Stimulated activated naive B cell treated with anti-CD40 and anti-IgM and Interleukin-4, amounts not matched to agents 10 μg/mL and 1 μg/mL and 100 μg/mL, for 72 hours (primary cell): ENCODE results near the gene GCN1.

ENCODE experiments used
- ATAC-seq, 2 donors: fragments of 150-1000 bp; cut with Tn5 transposase; replicated peaks; 2 replicates each; pipeline ENCODE4 v1.10.0; 2021; ENCODE audit warnings: moderate library complexity in 1 of 2
- DNase-seq: peaks from one replicate; pipeline ENCODE4 v3.0.0; 2021
- H3K27ac Mint-ChIP-seq: one replicate; pipeline ENCODE4 v1.8.0; 2022; ENCODE audit warnings: mild to moderate bottlenecking, mixed read lengths
- H3K27me3 Mint-ChIP-seq, 2 donors: one replicate each; pipeline ENCODE4 v1.8.0; 2022; ENCODE audit warnings: mixed read lengths in 2 of 2
- H3K36me3 Mint-ChIP-seq, 2 donors: one replicate each; pipeline ENCODE4 v1.8.0; 2022; ENCODE audit warnings: mixed read lengths in 2 of 2, mild to moderate bottlenecking in 1 of 2
- H3K4me1 Mint-ChIP-seq, 2 donors: one replicate each; pipeline ENCODE4 v1.8.0; 2022; ENCODE audit warnings: mixed read lengths in 2 of 2, mild to moderate bottlenecking in 1 of 2
- H3K4me3 Mint-ChIP-seq, 2 donors: one replicate each; pipeline ENCODE4 v1.8.0; 2022; ENCODE audit warnings: mild to moderate bottlenecking in 2 of 2, mixed read lengths in 2 of 2, moderate library complexity in 1 of 2
- H3K9me3 Mint-ChIP-seq, 2 donors: one replicate each; pipeline ENCODE4 v1.8.0; 2022; ENCODE audit warnings: mixed read lengths in 2 of 2, mild to moderate bottlenecking in 1 of 2

Gene GCN1

DNA sequence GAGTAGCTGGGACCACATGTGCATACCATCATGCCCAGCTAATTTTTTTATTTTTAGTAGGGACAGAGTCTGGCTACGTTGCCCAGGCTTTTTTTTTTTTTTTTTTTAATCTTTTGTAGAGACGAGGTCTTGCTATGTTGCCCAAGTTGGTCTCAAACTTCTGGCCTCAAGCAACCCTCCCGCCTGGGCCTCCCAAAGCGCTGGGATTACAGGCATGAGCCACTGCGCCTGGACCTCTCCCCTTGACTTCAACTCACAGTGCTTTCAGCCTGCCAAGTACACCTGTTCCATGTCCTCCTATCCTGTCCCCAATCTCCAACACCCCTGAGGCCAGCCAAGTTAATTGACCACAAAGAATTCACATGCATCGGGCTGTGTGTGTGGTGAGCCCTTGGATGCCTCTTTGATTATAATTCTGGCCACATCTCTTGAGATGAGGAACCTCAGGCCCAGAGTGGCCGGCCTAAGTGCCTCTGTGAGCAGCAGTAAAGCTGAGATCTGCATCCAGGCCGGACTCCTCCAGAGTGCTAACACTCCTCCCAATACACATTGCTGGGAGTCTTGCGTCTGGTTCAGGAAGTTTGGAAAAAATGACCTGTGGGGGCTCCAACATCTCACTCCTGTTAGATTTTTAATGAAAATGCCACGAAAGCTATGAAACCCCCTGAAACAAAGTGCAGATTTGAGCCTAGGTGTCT is 84.8 kb downstream of the GCN1 start:
- ATAC-seq (no peak), DNase-seq (no peak)
- Mint-ChIP-seq H3K4me1 (peaks cover 48 to 80% of the 10 kb centered on the region in 2 donors), H3K27ac (peak overlapping the region; percentile 92), H3K27me3 (no peaks in the 10 kb centered on the region), H3K9me3 (no peaks in the 10 kb centered on the region), H3K4me3 (peak overlapping the region in 1 of 2 donors; percentile 41), H3K36me3 (peaks cover 38 to 54% of the 10 kb centered on the region in 2 donors)

GRCh38 chr12:120106151-120106550 is 88.4 kb downstream of the GCN1 start:
- no peak overlapping the region for H3K27ac Mint-ChIP-seq
- no peak overlapping the region for H3K4me3 Mint-ChIP-seq
- H3K36me3 Mint-ChIP-seq: peaks cover 41 to 44% of the 10 kb centered on the region in 2 donors
- H3K27me3 Mint-ChIP-seq: no peaks in the 10 kb centered on the region
- ATAC-seq (no peak), DNase-seq (no peak)
- H3K9me3 Mint-ChIP-seq: no peaks in the 10 kb centered on the region
- peaks cover 34 to 65% of the 10 kb centered on the region in 2 donors for H3K4me1 Mint-ChIP-seq

DNA sequence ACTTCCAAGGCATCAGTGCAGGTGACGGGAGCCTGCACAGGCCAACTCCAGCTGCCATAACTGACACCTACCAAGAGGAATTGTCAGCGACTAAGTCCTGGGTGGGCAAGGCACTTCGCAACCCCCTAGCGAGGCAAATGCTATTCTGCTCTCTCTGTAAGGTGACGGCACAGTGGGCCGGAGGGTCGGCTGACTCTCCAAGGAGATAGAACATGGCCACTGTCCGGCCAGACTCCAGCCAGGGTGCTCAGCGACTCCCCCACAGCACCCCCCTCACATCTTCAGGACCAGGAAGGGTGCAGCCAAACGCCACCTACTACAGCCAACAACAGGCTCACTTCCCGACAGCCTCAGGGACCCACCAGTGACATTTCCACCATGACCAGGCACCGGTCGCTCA is 91.1 kb downstream of the GCN1 start:
- ATAC-seq (no peak), DNase-seq (no peak)
- no peaks in the 10 kb centered on the region for H3K9me3 Mint-ChIP-seq
- H3K27ac Mint-ChIP-seq: no peak overlapping the region
- H3K4me1 Mint-ChIP-seq: peaks cover 17 to 53% of the 10 kb centered on the region in 2 donors
- H3K27me3 Mint-ChIP-seq: no peaks in the 10 kb centered on the region
- H3K4me3 Mint-ChIP-seq: no peak overlapping the region
- H3K36me3 Mint-ChIP-seq: peaks cover 41 to 44% of the 10 kb centered on the region in 2 donors

- Mint-ChIP-seq H3K36me3 (peaks cover 43 to 46% of the 10 kb centered on the region in 2 donors), H3K4me3 (no peak overlapping the region)
These were observed 91.5 kb downstream of the GCN1 start for GRCh38 chr12:120103044-120103338.

DNA sequence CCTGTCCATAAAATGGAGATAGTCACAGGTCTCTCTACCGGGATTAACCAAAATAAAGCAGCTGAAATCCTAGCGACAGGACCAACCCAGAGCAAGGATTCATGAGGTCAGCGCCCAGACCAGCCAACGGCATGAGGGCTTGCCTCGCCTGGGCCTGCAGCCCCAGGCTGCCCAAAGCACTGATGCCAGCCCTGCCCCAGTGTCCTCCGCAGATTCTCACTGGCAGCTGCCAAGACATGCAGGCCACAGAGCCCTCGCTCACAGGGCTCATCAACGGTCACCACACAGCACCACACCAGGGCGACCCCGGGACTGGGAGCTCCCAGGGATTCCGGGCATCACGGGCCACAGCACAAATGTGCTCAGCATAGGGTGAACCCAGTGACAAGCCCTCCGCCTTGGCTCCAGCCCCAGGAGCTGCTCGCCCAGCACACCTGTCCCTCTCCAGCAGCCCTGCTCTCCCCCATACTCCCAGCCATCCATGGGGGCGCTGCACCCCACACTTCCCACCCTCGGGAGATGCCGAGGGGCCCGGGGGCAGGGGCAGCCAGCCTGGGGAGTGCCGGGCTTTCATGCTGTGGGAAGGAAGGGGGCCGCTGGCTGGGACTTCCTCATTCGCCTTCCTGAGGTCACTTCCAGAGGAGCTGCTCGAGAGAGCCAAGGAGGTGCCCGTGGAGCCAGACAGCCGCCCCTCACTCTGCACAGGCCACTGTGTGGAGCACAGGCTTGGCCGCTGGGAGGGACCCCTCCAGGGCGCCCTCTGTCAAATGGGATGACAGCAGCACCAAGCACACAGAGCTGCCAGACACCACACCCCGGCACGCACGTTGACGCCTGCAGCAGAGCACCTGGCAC is 92.1 kb downstream of the GCN1 start:
- peaks cover 14 to 52% of the 10 kb centered on the region in 2 donors for H3K4me1 Mint-ChIP-seq
- peaks cover 44 to 45% of the 10 kb centered on the region in 2 donors for H3K36me3 Mint-ChIP-seq
- H3K4me3 Mint-ChIP-seq: no peak overlapping the region
- ATAC-seq: no peak
- no peak overlapping the region for H3K27ac Mint-ChIP-seq
- H3K9me3 Mint-ChIP-seq: no peaks in the 10 kb centered on the region
- H3K27me3 Mint-ChIP-seq: no peaks in the 10 kb centered on the region
- no peak for DNase-seq

More at GRCh38 chr12:120103044-120103338, 91.5 kb downstream of the GCN1 start:
- Mint-ChIP-seq H3K27ac (no peak overlapping the region), H3K9me3 (no peaks in the 10 kb centered on the region), H3K27me3 (no peaks in the 10 kb centered on the region), H3K4me1 (peaks cover 17 to 53% of the 10 kb centered on the region in 2 donors)
- ATAC-seq (no peak), DNase-seq (no peak)

GRCh38 chr12:120101617-120102016 is 92.9 kb downstream of the GCN1 start:
- ATAC-seq: no peak
- H3K36me3 Mint-ChIP-seq: peaks cover 43 to 52% of the 10 kb centered on the region in 2 donors
- H3K4me3 Mint-ChIP-seq: no peak overlapping the region
- peak overlapping the region; percentile 90 for H3K27ac Mint-ChIP-seq
- DNase-seq: no peak
- H3K9me3 Mint-ChIP-seq: no peaks in the 10 kb centered on the region
- H3K4me1 Mint-ChIP-seq: peaks cover 14 to 55% of the 10 kb centered on the region in 2 donors
- H3K27me3 Mint-ChIP-seq: no peaks in the 10 kb centered on the region

DNA sequence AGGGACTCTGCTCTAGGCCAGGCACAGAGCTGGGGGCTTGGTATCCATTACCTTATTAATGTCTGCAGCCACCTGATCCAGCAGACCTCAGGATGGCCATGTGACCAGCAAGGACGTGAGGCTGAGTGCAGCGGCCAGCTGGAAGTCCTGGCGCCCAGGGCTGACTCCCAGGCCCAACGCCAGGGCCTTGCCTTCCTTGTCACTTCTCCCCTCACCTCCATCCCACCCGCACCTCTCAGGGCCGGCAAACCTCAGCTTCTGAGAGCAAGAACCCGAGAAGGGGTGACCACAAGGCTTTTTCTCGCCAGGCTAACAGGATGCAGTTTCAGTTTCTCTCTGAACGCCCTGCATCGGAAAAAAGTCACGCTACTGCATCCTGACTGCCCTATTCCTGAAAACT is 93.3 kb downstream of the GCN1 start:
- Mint-ChIP-seq H3K4me1 (peaks cover 14 to 53% of the 10 kb centered on the region in 2 donors), H3K36me3 (peaks cover 45 to 54% of the 10 kb centered on the region in 2 donors), H3K27me3 (no peaks in the 10 kb centered on the region), H3K4me3 (no peak overlapping the region), H3K9me3 (no peaks in the 10 kb centered on the region), H3K27ac (peak overlapping the region; percentile 90)
- no peak for DNase-seq
- no peak for ATAC-seq

DNA sequence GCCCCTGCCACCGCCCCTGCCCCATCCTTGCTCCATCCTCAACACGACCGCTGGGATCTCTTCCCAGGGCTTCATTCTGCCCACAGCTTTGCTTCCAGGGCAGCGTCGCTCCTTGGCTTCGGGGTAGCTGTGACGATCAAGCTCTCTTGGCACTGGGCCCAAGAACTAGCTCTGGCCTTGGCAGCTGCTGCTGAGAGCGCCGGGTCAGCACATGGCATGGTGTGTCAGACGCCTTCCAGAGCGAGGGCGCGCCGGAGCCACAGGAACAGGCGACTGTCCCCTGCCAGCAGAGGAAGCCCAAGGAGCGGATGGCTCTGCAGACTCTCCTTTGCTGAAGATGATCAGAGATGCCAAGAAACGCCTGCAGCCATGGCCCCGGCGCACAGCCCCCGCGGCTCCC is 93.9 kb downstream of the GCN1 start:
- Mint-ChIP-seq H3K4me1 (peaks cover 12 to 48% of the 10 kb centered on the region in 2 donors), H3K27me3 (no peaks in the 10 kb centered on the region), H3K27ac (no peak overlapping the region), H3K36me3 (peaks cover 44 to 51% of the 10 kb centered on the region in 2 donors), H3K9me3 (no peaks in the 10 kb centered on the region), H3K4me3 (no peak overlapping the region)
- DNase-seq (no peak), ATAC-seq (no peak)

DNA sequence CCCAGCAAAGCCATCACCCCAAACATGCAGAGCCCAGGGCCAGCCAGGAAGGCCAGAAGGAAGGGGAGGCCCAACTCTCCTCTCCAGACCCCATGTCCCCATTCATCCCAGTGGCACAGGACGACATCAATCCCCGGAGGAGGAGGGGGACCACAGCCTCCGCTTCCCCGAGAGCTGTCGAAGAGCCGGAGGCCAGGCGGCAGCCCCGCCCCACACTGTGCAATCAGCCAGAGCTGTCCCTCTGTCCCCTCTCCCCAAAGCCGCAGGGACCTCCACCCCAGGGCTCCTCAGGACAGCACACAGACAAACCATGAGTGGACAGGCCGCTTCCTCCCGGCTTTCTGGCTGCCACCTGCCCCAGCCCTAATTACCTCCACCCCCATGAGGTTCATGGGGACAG is 94.8 kb downstream of the GCN1 start:
- peak overlapping the region in 1 of 2 donors; percentile 22 for H3K4me3 Mint-ChIP-seq

DNA sequence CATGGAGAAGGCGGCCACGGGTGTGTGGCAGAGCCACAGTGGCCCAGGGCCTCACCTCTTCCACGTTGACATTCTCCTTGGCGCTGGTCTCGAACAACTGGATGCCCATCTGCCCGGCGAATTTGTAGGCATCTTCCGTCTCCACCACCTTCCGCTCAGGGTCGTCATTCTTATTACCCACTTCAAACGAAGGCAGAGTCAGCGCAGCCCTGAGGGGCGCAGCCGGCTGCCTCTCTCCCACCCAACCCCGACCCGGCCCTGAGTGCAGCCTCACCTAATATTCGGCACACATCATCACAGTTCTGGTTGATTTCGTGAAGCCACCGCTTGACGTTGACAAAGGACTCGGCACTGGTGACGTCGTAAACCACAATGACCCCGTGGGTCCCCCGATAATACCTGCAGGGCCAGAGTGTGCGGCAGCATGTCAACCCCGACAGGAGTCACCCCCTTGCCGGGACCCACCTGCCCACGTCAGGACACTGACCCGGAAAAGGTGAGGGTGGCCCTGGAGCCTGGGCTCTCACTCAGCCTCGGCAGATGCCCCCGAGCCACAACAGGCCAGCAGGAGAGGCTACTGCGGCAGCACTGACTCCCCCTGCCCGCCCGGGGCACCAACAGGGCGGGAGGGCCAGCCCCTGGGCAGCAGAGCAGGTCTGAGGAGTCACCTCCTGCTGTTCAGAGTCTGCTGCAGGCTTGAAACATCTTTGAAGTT is 95.6 kb downstream of the GCN1 start:
- Mint-ChIP-seq H3K4me1 (peaks cover 5 to 34% of the 10 kb centered on the region in 2 donors), H3K36me3 (peaks cover 37 to 40% of the 10 kb centered on the region in 2 donors), H3K27ac (no peak overlapping the region), H3K4me3 (no peak overlapping the region), H3K27me3 (no peaks in the 10 kb centered on the region), H3K9me3 (no peaks in the 10 kb centered on the region)
- DNase-seq (no peak), ATAC-seq (no peak)

More for the DNA sequence above, 94.8 kb downstream of the GCN1 start:
- Mint-ChIP-seq H3K36me3 (peaks cover 37 to 46% of the 10 kb centered on the region in 2 donors), H3K27ac (no peak overlapping the region), H3K4me1 (peaks cover 6 to 39% of the 10 kb centered on the region in 2 donors), H3K9me3 (no peaks in the 10 kb centered on the region), H3K27me3 (no peaks in the 10 kb centered on the region)
- ATAC-seq (no peak), DNase-seq (no peak)

DNA sequence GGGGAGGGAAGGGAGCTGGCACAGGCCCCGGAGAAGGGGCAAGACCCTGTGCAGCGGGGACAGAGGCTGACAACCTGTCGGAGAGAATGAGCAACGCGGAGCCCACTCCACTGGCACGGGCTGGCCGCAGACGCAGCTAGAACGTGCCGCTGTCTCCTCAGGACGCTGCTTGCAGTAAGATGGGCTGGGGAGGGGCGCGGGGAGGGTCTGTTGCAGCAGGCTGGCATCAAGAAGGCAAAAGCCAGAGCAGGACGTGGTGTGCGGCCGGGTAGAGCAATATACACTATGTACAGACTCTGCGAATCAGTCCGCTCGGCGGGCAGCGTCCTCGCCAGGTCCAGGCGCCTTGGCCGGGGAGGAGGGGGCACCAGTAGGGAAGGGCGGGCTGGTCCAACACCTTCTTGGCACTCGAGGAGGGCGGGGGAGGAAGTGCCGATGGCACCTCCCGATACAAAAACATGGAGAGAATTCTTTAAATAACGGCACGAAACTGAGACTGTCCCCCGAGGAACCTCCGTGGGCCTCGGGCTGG is 97.8 kb downstream of the GCN1 start:
- Mint-ChIP-seq H3K4me3 (no peak overlapping the region), H3K27me3 (no peaks in the 10 kb centered on the region), H3K27ac (no peak overlapping the region), H3K36me3 (peaks cover 44 to 45% of the 10 kb centered on the region in 2 donors), H3K4me1 (peaks cover 6 to 28% of the 10 kb centered on the region in 2 donors), H3K9me3 (no peaks in the 10 kb centered on the region)
- DNase-seq (no peak), ATAC-seq (no peak)

DNA sequence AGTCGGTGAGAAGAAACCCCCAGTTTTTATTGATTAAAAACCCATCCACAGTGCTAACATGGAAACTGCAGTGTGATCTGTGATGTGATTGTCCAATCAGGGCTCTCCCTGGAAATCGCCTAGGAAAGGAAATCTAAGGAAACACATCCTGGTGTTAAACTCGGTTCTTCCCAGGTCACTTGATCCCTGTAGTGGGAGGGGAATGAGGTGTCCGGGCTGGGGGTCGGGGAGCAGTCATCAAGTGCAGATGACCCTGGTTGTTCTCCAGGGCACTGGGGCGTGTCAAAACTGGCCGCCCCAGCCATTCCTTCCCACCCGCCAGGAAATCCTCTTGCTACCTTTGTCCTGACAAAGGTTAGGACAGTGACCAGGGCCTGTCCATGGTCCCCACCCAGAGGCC is 98.8 kb downstream of the GCN1 start:
- DNase-seq (no peak), ATAC-seq (no peak)
- Mint-ChIP-seq H3K27me3 (no peaks in the 10 kb centered on the region), H3K36me3 (peaks cover 49% of the 10 kb centered on the region in 2 donors), H3K4me1 (peaks cover 8 to 22% of the 10 kb centered on the region in 2 donors), H3K4me3 (no peak overlapping the region), H3K27ac (no peak overlapping the region), H3K9me3 (no peaks in the 10 kb centered on the region)

GRCh38 chr12:120095331-120095730 is 99.2 kb downstream of the GCN1 start:
- no peak for DNase-seq
- Mint-ChIP-seq H3K27me3 (no peaks in the 10 kb centered on the region), H3K4me3 (no peak overlapping the region), H3K4me1 (peaks cover 8 to 22% of the 10 kb centered on the region in 2 donors), H3K27ac (no peak overlapping the region), H3K9me3 (no peaks in the 10 kb centered on the region), H3K36me3 (peaks cover 47 to 53% of the 10 kb centered on the region in 2 donors)
- no peak for ATAC-seq

- peaks cover 8 to 14% of the 10 kb centered on the region in 2 donors for H3K4me1 Mint-ChIP-seq
- ATAC-seq (no peak), DNase-seq (no peak)
- H3K4me3 Mint-ChIP-seq: no peak overlapping the region
- no peaks in the 10 kb centered on the region for H3K27me3 Mint-ChIP-seq
- peaks cover 42 to 51% of the 10 kb centered on the region in 2 donors for H3K36me3 Mint-ChIP-seq
- no peaks in the 10 kb centered on the region for H3K9me3 Mint-ChIP-seq
- peak overlapping the region; percentile 44 for H3K27ac Mint-ChIP-seq
These were observed 100.0 kb downstream of the GCN1 start for GRCh38 chr12:120094485-120094884.
